ENCODE measurements around the gene IL17RB.

The IL17RB gene

GRCh38 chr3:53902067-53902466 lies 55.7 kb downstream of the IL17RB start:
- Histone ChIP-seq H3F3A (ENCODE audit: control insufficient read depth, insufficient read depth) (no peaks in the 10 kb centered on the region), H3K9me3 (ENCODE audit: control insufficient read depth, insufficient read depth, low read length) (no peaks in the 10 kb centered on the region)
- TF ChIP-seq, protein P1, sequence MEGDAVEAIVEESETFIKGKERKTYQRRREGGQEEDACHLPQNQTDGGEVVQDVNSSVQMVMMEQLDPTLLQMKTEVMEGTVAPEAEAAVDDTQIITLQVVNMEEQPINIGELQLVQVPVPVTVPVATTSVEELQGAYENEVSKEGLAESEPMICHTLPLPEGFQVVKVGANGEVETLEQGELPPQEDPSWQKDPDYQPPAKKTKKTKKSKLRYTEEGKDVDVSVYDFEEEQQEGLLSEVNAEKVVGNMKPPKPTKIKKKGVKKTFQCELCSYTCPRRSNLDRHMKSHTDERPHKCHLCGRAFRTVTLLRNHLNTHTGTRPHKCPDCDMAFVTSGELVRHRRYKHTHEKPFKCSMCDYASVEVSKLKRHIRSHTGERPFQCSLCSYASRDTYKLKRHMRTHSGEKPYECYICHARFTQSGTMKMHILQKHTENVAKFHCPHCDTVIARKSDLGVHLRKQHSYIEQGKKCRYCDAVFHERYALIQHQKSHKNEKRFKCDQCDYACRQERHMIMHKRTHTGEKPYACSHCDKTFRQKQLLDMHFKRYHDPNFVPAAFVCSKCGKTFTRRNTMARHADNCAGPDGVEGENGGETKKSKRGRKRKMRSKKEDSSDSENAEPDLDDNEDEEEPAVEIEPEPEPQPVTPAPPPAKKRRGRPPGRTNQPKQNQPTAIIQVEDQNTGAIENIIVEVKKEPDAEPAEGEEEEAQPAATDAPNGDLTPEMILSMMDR (IDR thresholded peaks at IDR 0.05; ENCODE audit: low read depth, low read length, poor library complexity, severe bottlenecking), result no peak
- TF ChIP-seq EZH2phosphoT487 (IDR thresholded peaks at IDR 0.05; ENCODE audit: borderline replicate concordance, low read length), result no peak

DNA sequence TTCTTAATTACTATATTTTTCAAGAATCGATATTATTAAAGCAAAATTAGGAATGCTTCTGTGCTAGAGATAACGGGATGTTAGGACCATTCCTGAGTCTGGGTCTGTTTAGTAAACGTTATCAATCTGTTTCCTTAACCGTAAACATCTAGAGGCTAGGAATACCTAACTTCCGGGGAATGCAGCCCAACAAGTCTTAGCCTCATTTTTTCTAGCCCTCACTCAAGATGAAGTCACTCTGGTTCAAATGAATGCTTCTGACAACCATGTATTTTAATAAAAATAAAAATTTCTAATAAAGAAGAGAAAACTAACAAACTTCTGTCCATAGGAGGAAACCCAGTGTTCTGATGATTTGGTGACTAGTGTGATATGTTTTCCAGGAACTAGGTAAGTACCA lies 56.3 kb downstream of the IL17RB start:
- Histone ChIP-seq H4K20me1 (ENCODE audit: control insufficient read depth, insufficient read depth, low read depth, low read length) (no peaks in the 10 kb centered on the region), H3K4me1 (ENCODE audit: control insufficient read depth, low read length) (no peaks in the 10 kb centered on the region), H3K36me3 (ENCODE audit: control insufficient read depth, low read length) (no peaks in the 10 kb centered on the region), H3K27me3 (ENCODE audit: control insufficient read depth, low read length) (peaks cover 16% of the 10 kb centered on the region; the same call in 1 of the 2 replicates), H3F3A (ENCODE audit: control insufficient read depth, insufficient read depth) (no peaks in the 10 kb centered on the region), H3K4me3 (ENCODE audit: low read length) (no peak overlapping the region), H3K9me2 (replicated peaks; ENCODE audit: control insufficient read depth, low read length) (no peaks in the 10 kb centered on the region), H3K79me2 (ENCODE audit: control insufficient read depth, low read length) (no peaks in the 10 kb centered on the region), H3K27ac (ENCODE audit: low read depth, low read length) (no peak overlapping the region), H3K4me2 (ENCODE audit: low read length) (no peak overlapping the region), H3K9me3 (ENCODE audit: control insufficient read depth, insufficient read depth, low read length) (no peaks in the 10 kb centered on the region)
- no peak for TF ChIP-seq EZH2phosphoT487 (IDR thresholded peaks at IDR 0.05; ENCODE audit: borderline replicate concordance, low read length)
- TF ChIP-seq, protein P1 (IDR thresholded peaks at IDR 0.05; ENCODE audit: low read depth, low read length, poor library complexity, severe bottlenecking), result no peak

More at GRCh38 chr3:53902067-53902466, 55.7 kb downstream of the IL17RB start:
- Histone ChIP-seq H3K4me2 (ENCODE audit: low read length) (no peak overlapping the region), H3K4me1 (ENCODE audit: control insufficient read depth, low read length) (no peaks in the 10 kb centered on the region), H3K27me3 (ENCODE audit: control insufficient read depth, low read length) (peaks cover 21% of the 10 kb centered on the region), H3K36me3 (ENCODE audit: control insufficient read depth, low read length) (no peaks in the 10 kb centered on the region), H3K4me3 (ENCODE audit: low read length) (no peak overlapping the region), H4K20me1 (ENCODE audit: control insufficient read depth, insufficient read depth, low read depth, low read length) (no peaks in the 10 kb centered on the region), H3K9me2 (replicated peaks; ENCODE audit: control insufficient read depth, low read length) (no peaks in the 10 kb centered on the region), H3K27ac (ENCODE audit: low read depth, low read length) (no peak overlapping the region), H3K79me2 (ENCODE audit: control insufficient read depth, low read length) (no peaks in the 10 kb centered on the region)

GRCh38 chr3:53913401-53913800 lies 67.0 kb downstream of the IL17RB start:
- Histone ChIP-seq H3F3A (ENCODE audit: control insufficient read depth, insufficient read depth) (no peaks in the 10 kb centered on the region), H3K4me2 (ENCODE audit: low read length) (no peak overlapping the region), H3K79me2 (ENCODE audit: control insufficient read depth, low read length) (no peaks in the 10 kb centered on the region), H4K20me1 (ENCODE audit: control insufficient read depth, insufficient read depth, low read depth, low read length) (no peaks in the 10 kb centered on the region), H3K27ac (ENCODE audit: low read depth, low read length) (no peak overlapping the region), H3K4me1 (ENCODE audit: control insufficient read depth, low read length) (no peaks in the 10 kb centered on the region), H3K36me3 (ENCODE audit: control insufficient read depth, low read length) (no peaks in the 10 kb centered on the region), H3K4me3 (ENCODE audit: low read length) (no peak overlapping the region), H3K9me3 (ENCODE audit: control insufficient read depth, insufficient read depth, low read length) (no peaks in the 10 kb centered on the region), H3K27me3 (ENCODE audit: control insufficient read depth, low read length) (peaks cover 4% of the 10 kb centered on the region; the same call in 1 of the 2 replicates), H3K9me2 (replicated peaks; ENCODE audit: control insufficient read depth, low read length) (no peaks in the 10 kb centered on the region)
- TF ChIP-seq EZH2phosphoT487 (IDR thresholded peaks at IDR 0.05; ENCODE audit: borderline replicate concordance, low read length), result no peak
- TF ChIP-seq, protein P1 (IDR thresholded peaks at IDR 0.05; ENCODE audit: low read depth, low read length, poor library complexity, severe bottlenecking), result no peak

All from DOHH2 (cell line).